A549 (cell line): Measurements from ENCODE around the gene CHST15. TPM values are rescaled to one million over a fixed set of nuclear protein-coding genes. Genes with fewer than 3 reads are reported as not detected.
A peak's percentile ranks its signal among the peaks of the same experiment; 100 is the strongest.

ENCODE experiments used
- ATAC-seq, 2 experiments: fragments of 200-7000 bp in 1 of 2; fragments of >200 bp in 1 of 2; cut with Nextera tagmentation in 1 of 2; cut with Tn5 transposase in 1 of 2; 3 replicates each; pipeline versions ENCODE4 v1.8.0 to v1.9.1; 2018 to 2020; ENCODE audit warnings: mild to moderate bottlenecking in 1 of 2, moderate library complexity in 1 of 2
- CTCF ChIA-PET: fragments of 300-600 bp; sonication (Branson Sonifier 250); formaldehyde crosslinking; extraction: SDS; loops from one replicate; lab custom pipeline; 2021; ENCODE audit warnings: antibody characterized with exemption, inconsistent platforms; lab: Yijun Ruan, JAX
- POLR2A ChIA-PET: fragments of 350-600 bp; formaldehyde crosslinking; extraction: SDS; loops from one replicate; lab custom pipeline; 2021; ENCODE audit warnings: antibody characterized with exemption, inconsistent platforms; lab: Yijun Ruan, JAX
- DNase-seq, 2 experiments: peaks; one replicate each; pipeline versions ENCODE4 v3.0.0 to v3.0.0-alpha.2; 2011 to 2016; ENCODE audit warnings: low read depth in 1 of 2, low spot score in 1 of 2
- FAIRE-seq: peaks from 2 replicates; lab custom pipeline; 2011; peaks lifted over from hg19 to GRCh38; lab: Jason Lieb, UNC
- H3K27ac ChIP-seq, 2 experiments: fragments of >200 bp; sonication (Bioruptor Twin); formaldehyde crosslinking; 3 replicates each; pipeline ENCODE4 v1.5.1; 2016 to 2017
- H3K4me1 ChIP-seq: fragments of >200 bp; sonication (Bioruptor Twin); formaldehyde crosslinking; 3 replicates; pipeline ENCODE4 v1.6.1; 2016
- H3K4me2 ChIP-seq: fragments of >200 bp; sonication (Bioruptor Twin); formaldehyde crosslinking; 3 replicates; pipeline ENCODE4 v1.6.1; 2016
- H3K4me3 ChIP-seq: fragments of >200 bp; sonication (Bioruptor Twin); formaldehyde crosslinking; 3 replicates; pipeline ENCODE4 v1.5.1; 2016
- H3K9me3 ChIP-seq: fragments of >200 bp; sonication (Bioruptor Twin); formaldehyde crosslinking; 3 replicates; pipeline ENCODE4 v1.6.1; 2016
- CBX2 ChIP-seq: fragments of 200-600 bp; sonication (generic); IDR thresholded peaks from 2 replicates; pipeline ENCODE4 v1.6.1; 2016; ENCODE audit warnings: low read depth, mild to moderate bottlenecking, borderline replicate concordance
- CEBPB ChIP-seq, 2 experiments: fragments of >200 bp in 1 of 2; sonication (Bioruptor Twin) in 1 of 2; formaldehyde crosslinking in 1 of 2; IDR thresholded peaks; 2 replicates each; pipeline ENCODE4 v1.6.1; 2012 to 2016
- CHD4 ChIP-seq: fragments of 200-600 bp; sonication (generic); IDR thresholded peaks from 2 replicates; pipeline ENCODE4 v1.6.1; 2016; ENCODE audit warnings: antibody characterized with exemption, mild to moderate bottlenecking, borderline replicate concordance
- EHF ChIP-seq: fragments of 250-450 bp; sonication (Bioruptor Pico); IDR thresholded peaks from 2 replicates; pipeline ENCODE4 v1.5.0; 2020; ENCODE audit warnings: mild to moderate bottlenecking
- FOSL2 ChIP-seq, 2 experiments: fragments of 450-650 bp in 1 of 2; fragments of >200 bp in 1 of 2; sonication (Bioruptor Twin) in 1 of 2; formaldehyde crosslinking; IDR thresholded peaks; 2 replicates each; pipeline versions ENCODE4 v1.5.0 to v1.6.1; 2016 to 2020; ENCODE audit warnings: mild to moderate bottlenecking in 1 of 2, moderate library complexity in 1 of 2
- HEYL ChIP-seq: fragments of 250-450 bp; sonication (Bioruptor Pico); IDR thresholded peaks from 2 replicates; pipeline ENCODE4 v1.8.0; 2021; ENCODE audit warnings: mild to moderate bottlenecking, moderate library complexity
- HOXB13 ChIP-seq: fragments of 250-450 bp; sonication (Bioruptor Pico); IDR thresholded peaks from 2 replicates; pipeline ENCODE4 v1.5.0; 2020; ENCODE audit warnings: low read depth, mild to moderate bottlenecking, moderate library complexity
- JUN ChIP-seq, 2 experiments: fragments of >200 bp; sonication (Bioruptor Twin); formaldehyde crosslinking; IDR thresholded peaks; 2 replicates in 1 of 2; 3 replicates in 1 of 2; pipeline ENCODE4 v1.6.1; 2016 to 2017
- JUNB ChIP-seq: fragments of >200 bp; sonication (Bioruptor Twin); formaldehyde crosslinking; IDR thresholded peaks from 2 replicates; pipeline ENCODE4 v1.6.1; 2016
- MAFK ChIP-seq: fragments of 450-650 bp; IDR thresholded peaks from 2 replicates; pipeline ENCODE4 v1.6.1; 2014; ENCODE audit not compliant: partially characterized antibody
- MAZ ChIP-seq: fragments of 150-350 bp; IDR thresholded peaks from 2 replicates; pipeline ENCODE4 v1.6.1; 2014; ENCODE audit warnings: antibody characterized with exemption, low read depth, low read length, borderline replicate concordance
- PHF8 ChIP-seq: fragments of 200-600 bp; sonication (generic); IDR thresholded peaks from 2 replicates; pipeline ENCODE4 v1.6.1; 2016; ENCODE audit warnings: low read depth, mild to moderate bottlenecking, antibody characterized with exemption, moderate library complexity, borderline replicate concordance
- POLR2A ChIP-seq: IDR thresholded peaks from 2 replicates; pipeline ENCODE4 v1.6.1; 2012; ENCODE audit warnings: mild to moderate bottlenecking, low read length
- POLR2AphosphoS2 ChIP-seq: conservative IDR thresholded peaks from 2 replicates; pipeline ENCODE4 v1.6.1; 2012; ENCODE audit warnings: low read length, improper control_type of control experiment, inconsistent platforms
- RAD21 ChIP-seq, 2 experiments: fragments of >200 bp in 1 of 2; sonication (Bioruptor Twin) in 1 of 2; formaldehyde crosslinking in 1 of 2; IDR thresholded peaks in 1 of 2; conservative IDR thresholded peaks in 1 of 2; 2 replicates in 1 of 2; 3 replicates in 1 of 2; pipeline ENCODE4 v1.6.1; 2012 to 2018; ENCODE audit warnings: inconsistent platforms in 1 of 2
- RFX5 ChIP-seq: fragments of 450-650 bp; IDR thresholded peaks from 2 replicates; pipeline ENCODE4 v1.7.1; 2014; ENCODE audit warnings: antibody characterized with exemption, mild to moderate bottlenecking, moderate library complexity
- RNF2 ChIP-seq: fragments of 200-600 bp; sonication (generic); IDR thresholded peaks from 2 replicates; pipeline ENCODE4 v1.6.1; 2016; ENCODE audit warnings: low read depth, mild to moderate bottlenecking, antibody characterized with exemption, moderate library complexity, borderline replicate concordance
- ZSCAN20 ChIP-seq: fragments of 250-450 bp; sonication (Bioruptor Pico); IDR thresholded peaks from 2 replicates; pipeline ENCODE4 v1.8.0; 2022; ENCODE audit warnings: mild to moderate bottlenecking, moderate library complexity
- WGBS: methylation state at CpG from one replicate; pipeline ENCODE4 v1.1.6; 2017; ENCODE audit errors: missing lambda C conversion rate; 5-methylcytosine and 5-hydroxymethylcytosine counted together
- polyA plus RNA-seq, 4 experiments: library from polyadenylated mRNA; depleted of rRNA in 3 of 4; stranded (reverse); fragments of >200 nt; fragmentation: RNase III in 1 of 4; extraction: RNeasy Plus Mini Kit Qiagen cat#74134 plus additional on column Dnase treatment in 1 of 4; gene quantifications; 2 replicates in 3 of 4; 3 replicates in 1 of 4; pipeline ENCODE4 v1.2.3, GENCODE V29; 2011 to 2017
- TF ChIP-seq, protein P1 (sequence below): IDR thresholded peaks from 2 replicates; pipeline ENCODE4 v1.6.1; 2012
- TF ChIP-seq, protein P2 (sequence below): fragments of >200 bp; sonication (Bioruptor Twin); formaldehyde crosslinking; IDR thresholded peaks from 3 replicates; pipeline ENCODE4 v1.6.1; 2016
- TF ChIP-seq, protein P3 (sequence below): fragments of >200 bp; sonication (Bioruptor Twin); formaldehyde crosslinking; IDR thresholded peaks from 2 replicates; pipeline ENCODE4 v1.6.1; 2016
- TF ChIP-seq, protein P4 (sequence below): fragments of 250-450 bp; sonication (Bioruptor Pico); IDR thresholded peaks from 2 replicates; pipeline ENCODE4 v1.5.0; 2020; ENCODE audit warnings: low read depth, mild to moderate bottlenecking, moderate library complexity

Gene CHST15
- polyA plus RNA-seq, 2 of the 4 experiments (the other 2 are of a cell fraction): 5.1 to 10.3 TPM

DNA sequence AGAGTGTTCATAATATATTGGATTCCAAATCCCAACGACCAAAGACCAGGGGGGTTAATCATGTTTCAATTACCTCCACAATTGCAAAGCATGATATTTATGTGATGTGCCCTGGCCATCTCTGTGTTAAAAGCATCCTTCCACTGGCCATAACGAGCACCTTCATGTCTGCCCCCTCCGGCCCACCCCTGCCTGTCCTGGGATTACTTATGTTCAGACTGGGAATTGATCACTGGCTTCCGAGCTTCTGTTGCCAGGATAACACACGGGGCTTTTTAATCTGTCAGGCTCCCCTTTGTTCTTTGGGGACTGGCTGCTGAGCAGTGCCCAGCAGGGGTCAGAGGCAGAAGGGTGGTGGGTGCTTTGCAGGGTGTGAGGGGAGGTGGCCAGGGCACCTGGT, 13.7 kb upstream of the CHST15 start:
- no peak; a peak in 2 of 6 replicates for ATAC-seq
- Histone ChIP-seq H3K4me1 (peaks cover 27% of the 10 kb centered on the region), H3K4me3 (no peak overlapping the region), H3K9me3 (no peaks in the 10 kb centered on the region), H3K4me2 (peak overlapping the region; percentile 61; the same call in 2 of the 3 replicates), H3K27ac (peak overlapping the region; percentile 50 to 80)
- 69% methylated on average over 5 of the region's 5 CpGs for WGBS
- TF ChIP-seq RFX5 (no peak), CHD4 (no peak), EHF (CRISPR knock-in tag) (no peak), CEBPB (IDR thresholded peaks at IDR 0.05) (no peak), ZSCAN20 (CRISPR knock-in tag) (no peak)
- DNase-seq: no peak
- POLR2A ChIA-PET: interaction anchor here (1.4 to 2.0 kb wide), 2 partner anchors 14 to 46 kb away, joined by 3 to 9 read pairs; no protein-coding TSS in a partner anchor
- FAIRE-seq: no peak
- CTCF ChIA-PET: interaction anchor here (0.6 to 4.7 kb wide), 6 partner anchors 16 to 112 kb away, joined by 3 to 20 read pairs (median 4); no protein-coding TSS in a partner anchor

DNA sequence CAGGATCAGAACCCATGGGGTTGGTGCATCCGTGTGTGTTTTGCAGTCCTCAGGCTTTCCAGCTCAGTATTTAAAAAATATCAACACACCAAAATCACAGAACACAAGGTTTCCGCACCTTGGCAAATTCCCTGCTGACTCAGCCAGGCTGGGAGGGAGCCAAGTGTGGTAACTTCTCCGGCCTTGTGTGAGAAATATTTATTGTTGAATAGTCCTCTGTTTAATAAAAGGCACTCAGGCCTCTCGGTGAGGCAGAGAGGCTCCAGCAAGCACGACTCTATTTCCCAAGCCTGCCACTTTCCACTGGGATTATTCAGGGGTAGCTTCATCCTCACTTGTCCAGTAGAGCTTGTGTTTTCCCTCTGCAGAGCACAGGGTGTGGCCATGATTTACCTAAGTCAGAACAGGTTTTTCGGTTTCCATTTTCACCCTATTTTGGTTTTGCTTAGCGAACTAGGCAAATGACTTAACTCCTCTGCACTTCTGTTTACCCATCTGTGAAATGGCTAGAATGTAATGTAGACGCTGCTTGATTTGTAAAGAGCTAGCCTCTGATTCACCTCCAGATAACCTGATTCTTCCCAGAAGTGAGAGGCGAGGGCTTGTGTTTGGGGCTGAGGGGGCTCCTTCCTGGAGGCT, 13.0 kb upstream of the CHST15 start:
- H3K9me3 ChIP-seq: no peaks in the 10 kb centered on the region
- peaks cover 27% of the 10 kb centered on the region for H3K4me1 ChIP-seq
- H3K4me3 ChIP-seq: no peak overlapping the region
- POLR2A ChIA-PET: interaction anchor here (1.4 to 2.0 kb wide), 2 partner anchors 14 to 46 kb away, joined by 3 to 9 read pairs; no protein-coding TSS in a partner anchor
- FAIRE-seq: peak; percentile 46
- peak overlapping the region; percentile 61 for H3K4me2 ChIP-seq
- DNase-seq: peak; percentile 44 to 55
- H3K27ac ChIP-seq: peak overlapping the region; percentile 50 to 80
- CTCF ChIA-PET: interaction anchor here (0.6 to 4.7 kb wide), 8 partner anchors 12 to 283 kb away, joined by 3 to 20 read pairs (median 4); no protein-coding TSS in a partner anchor
- 23% methylated on average over 9 of the region's 9 CpGs for WGBS
- ATAC-seq: peak; percentile 42 to 71; a peak in 3 of 6 replicates
- TF ChIP-seq MAFK (peak; percentile 75), CEBPB (IDR thresholded peaks at IDR 0.05) (peak in 1 of 2 experiments; percentile 59; a peak in 1 of 4 replicates), RNF2 (no peak), RAD21 (conservative IDR thresholded peaks at IDR 0.05 in 1 of 2, IDR thresholded peaks at IDR 0.05 in 1 of 2) (peak in 1 of 2 experiments; percentile 5; a peak in 1 of 5 replicates), FOSL2 (IDR thresholded peaks at IDR 0.05) (no peak), FOSL2 (CRISPR knock-in tag; IDR thresholded peaks at IDR 0.05) (peak; percentile 51; the same call in 1 of the 2 replicates), JUN (IDR thresholded peaks at IDR 0.05) (0 out of 5 replicates have a peak, but pooled peaks of 1 of the 2 experiments have one; percentile 37)
- TF ChIP-seq, all 56 proteins: peak for 5

DNA sequence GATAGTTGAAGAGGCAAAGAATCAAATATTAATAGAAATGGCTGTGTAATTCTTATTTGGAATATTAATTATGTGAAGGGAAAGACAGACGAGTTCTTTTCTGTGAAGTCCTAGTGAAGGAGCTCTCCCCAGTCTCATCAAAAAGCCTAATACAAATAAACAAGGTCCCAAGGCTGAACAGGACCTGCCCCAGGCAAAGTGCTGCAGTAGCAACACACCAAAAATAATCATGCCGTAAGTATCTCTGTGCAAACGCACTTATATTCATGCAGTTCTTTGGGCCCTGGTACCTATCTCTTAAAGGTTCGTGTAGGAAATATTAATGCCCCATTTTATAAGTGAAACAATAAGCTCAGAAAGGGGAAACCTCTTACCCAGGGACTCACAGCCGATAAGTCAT, 12.2 kb upstream of the CHST15 start:
- ChIA-PET POLR2A (interaction anchor here (2.0 kb wide), 1 partner anchor 47 kb away, joined by 9 read pairs; no protein-coding TSS in a partner anchor), CTCF (interaction anchor here (0.8 to 4.7 kb wide), 5 partner anchors 11 to 284 kb away, joined by 3 to 20 read pairs (median 11); no protein-coding TSS in a partner anchor)
- Histone ChIP-seq H3K27ac (peak overlapping the region; percentile 50 to 80), H3K4me3 (no peak overlapping the region), H3K4me1 (peaks cover 27% of the 10 kb centered on the region), H3K9me3 (no peaks in the 10 kb centered on the region), H3K4me2 (peak overlapping the region; percentile 61)
- WGBS: 39% methylated on average over 5 of the region's 5 CpGs
- DNase-seq (peak in 1 of 2 experiments; percentile 42), ATAC-seq (peak; percentile 50 to 65; a peak in 5 of 6 replicates), FAIRE-seq (no peak)
- TF ChIP-seq MAZ (no peak), HEYL (CRISPR knock-in tag) (no peak), PHF8 (no peak), JUNB (no peak), POLR2A (no peak), FOSL2 (IDR thresholded peaks at IDR 0.05) (no peak), FOSL2 (CRISPR knock-in tag; IDR thresholded peaks at IDR 0.05) (no peak), HOXB13 (no peak), CBX2 (no peak), POLR2AphosphoS2 (no peak)
- TF ChIP-seq, protein P1, sequence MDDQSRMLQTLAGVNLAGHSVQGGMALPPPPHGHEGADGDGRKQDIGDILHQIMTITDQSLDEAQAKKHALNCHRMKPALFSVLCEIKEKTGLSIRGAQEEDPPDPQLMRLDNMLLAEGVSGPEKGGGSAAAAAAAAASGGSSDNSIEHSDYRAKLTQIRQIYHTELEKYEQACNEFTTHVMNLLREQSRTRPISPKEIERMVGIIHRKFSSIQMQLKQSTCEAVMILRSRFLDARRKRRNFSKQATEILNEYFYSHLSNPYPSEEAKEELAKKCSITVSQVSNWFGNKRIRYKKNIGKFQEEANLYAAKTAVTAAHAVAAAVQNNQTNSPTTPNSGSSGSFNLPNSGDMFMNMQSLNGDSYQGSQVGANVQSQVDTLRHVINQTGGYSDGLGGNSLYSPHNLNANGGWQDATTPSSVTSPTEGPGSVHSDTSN: no peak
- TF ChIP-seq, protein P2, sequence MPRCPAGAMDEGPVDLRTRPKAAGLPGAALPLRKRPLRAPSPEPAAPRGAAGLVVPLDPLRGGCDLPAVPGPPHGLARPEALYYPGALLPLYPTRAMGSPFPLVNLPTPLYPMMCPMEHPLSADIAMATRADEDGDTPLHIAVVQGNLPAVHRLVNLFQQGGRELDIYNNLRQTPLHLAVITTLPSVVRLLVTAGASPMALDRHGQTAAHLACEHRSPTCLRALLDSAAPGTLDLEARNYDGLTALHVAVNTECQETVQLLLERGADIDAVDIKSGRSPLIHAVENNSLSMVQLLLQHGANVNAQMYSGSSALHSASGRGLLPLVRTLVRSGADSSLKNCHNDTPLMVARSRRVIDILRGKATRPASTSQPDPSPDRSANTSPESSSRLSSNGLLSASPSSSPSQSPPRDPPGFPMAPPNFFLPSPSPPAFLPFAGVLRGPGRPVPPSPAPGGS: no peak
- TF ChIP-seq, protein P3, sequence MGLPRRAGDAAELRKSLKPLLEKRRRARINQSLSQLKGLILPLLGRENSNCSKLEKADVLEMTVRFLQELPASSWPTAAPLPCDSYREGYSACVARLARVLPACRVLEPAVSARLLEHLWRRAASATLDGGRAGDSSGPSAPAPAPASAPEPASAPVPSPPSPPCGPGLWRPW: no peak
- TF ChIP-seq, protein P4, sequence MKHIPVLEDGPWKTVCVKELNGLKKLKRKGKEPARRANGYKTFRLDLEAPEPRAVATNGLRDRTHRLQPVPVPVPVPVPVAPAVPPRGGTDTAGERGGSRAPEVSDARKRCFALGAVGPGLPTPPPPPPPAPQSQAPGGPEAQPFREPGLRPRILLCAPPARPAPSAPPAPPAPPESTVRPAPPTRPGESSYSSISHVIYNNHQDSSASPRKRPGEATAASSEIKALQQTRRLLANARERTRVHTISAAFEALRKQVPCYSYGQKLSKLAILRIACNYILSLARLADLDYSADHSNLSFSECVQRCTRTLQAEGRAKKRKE: no peak
